GM18499 (cell line): ENCODE results near the gene BST1.

Experiments used
- ATAC-seq: cut with Tn5 transposase; IDR thresholded peaks from one replicate; pipeline ENCODE4 v1.9.1; 2021; ENCODE audit warnings: moderate number of reproducible peaks; ENCODE audit not compliant: insufficient read depth, unreplicated experiment

BST1 gene

GRCh38 chr4:15740764-15741404 is 38.0 kb downstream of the BST1 start:
- no peak for ATAC-seq

- no peak for ATAC-seq
Measured at GRCh38 chr4:15742083-15742582, 39.3 kb downstream of the BST1 start.

GRCh38 chr4:15742637-15743036 is 39.8 kb downstream of the BST1 start:
- no peak for ATAC-seq

- ATAC-seq, result no peak
Measured at GRCh38 chr4:15744016-15744545, 41.2 kb downstream of the BST1 start.

DNA sequence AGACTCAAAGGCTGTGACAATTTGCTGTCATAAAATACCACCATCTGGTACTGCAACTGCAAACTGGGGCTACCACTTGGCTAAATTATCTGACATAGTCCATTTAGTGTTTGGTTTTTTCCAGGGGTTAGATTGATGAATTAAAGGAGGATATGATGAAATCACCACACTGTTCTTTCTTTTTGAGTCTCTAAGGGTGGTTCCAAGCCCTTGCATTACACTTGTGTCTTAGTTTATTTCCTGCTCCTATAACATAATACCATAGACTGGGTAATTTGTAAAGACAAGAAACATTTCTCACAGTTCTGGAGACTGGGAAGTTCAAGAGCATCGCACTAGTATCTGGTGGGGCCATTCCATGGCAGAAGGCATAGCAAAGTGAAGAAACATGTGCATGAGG is 43.2 kb downstream of the BST1 start:
- no peak for ATAC-seq

DNA sequence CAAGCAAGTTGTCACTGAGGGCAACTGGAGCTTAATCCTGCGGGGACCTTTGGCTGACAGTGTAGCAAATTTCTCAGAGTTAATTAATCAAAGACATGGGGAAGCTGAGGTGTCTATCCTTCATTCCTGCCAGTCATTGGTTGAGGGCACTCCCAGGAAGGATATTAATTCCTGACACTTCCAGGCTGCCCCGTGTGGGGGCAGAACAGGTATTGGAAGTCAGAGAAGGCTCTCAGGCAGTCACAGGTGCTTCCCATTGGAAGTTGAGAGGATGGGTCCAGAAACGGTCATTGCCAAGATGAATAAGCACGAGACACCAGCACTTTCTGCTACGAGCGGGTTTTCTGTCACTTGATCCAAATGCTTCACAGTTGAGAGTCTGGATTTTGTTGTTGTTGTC is 46.1 kb downstream of the BST1 start:
- ATAC-seq, result no peak

DNA sequence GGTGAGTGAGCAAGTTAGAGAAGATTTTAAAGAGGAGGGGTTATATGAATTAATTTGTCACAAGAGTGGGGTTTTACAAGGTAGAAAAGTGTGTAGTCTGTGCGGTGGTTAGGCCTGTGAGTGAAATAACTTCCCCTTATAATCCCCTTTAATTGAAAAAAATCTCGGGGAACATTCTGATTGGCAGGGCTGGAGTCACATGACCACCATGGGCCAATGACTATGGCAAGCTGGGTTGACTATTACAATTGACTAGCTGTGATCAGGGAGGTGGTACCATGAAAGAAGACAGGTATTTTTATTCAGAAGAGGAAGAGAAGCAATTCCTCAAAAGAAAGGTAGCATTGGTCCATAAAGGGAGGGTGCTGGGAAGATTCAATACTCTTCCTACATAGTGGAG is 48.3 kb downstream of the BST1 start:
- ATAC-seq, result no peak

DNA sequence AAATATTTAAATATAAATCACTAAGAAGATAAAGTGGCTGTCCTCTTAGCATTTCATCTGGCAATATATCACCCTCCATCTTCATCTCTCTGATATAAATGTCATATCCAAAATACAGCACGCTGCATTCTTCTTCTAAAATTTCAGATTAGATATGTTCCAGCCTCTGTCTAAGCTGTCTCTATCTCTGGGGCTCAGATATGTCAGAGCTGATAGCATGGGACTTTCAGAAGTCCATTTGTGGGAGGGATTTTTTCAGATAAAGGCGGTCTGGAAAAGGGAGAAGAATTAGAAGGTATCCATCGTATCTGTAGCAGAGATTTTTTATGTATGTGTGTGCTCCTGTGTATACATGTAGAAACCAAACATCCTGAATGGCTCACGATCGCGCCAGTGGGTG is 50.2 kb downstream of the BST1 start:
- no peak for ATAC-seq

GRCh38 chr4:15753786-15754185 is 50.9 kb downstream of the BST1 start:
- ATAC-seq, result no peak

- no peak for ATAC-seq
Measured at GRCh38 chr4:15754323-15754722, 51.5 kb downstream of the BST1 start.

- ATAC-seq, result no peak
Measured at GRCh38 chr4:15755321-15756155, 52.7 kb downstream of the BST1 start.

GRCh38 chr4:15756361-15756861 is 53.5 kb downstream of the BST1 start:
- ATAC-seq, result peak; percentile 81

GRCh38 chr4:15757054-15757453 is 54.2 kb downstream of the BST1 start:
- no peak for ATAC-seq

DNA sequence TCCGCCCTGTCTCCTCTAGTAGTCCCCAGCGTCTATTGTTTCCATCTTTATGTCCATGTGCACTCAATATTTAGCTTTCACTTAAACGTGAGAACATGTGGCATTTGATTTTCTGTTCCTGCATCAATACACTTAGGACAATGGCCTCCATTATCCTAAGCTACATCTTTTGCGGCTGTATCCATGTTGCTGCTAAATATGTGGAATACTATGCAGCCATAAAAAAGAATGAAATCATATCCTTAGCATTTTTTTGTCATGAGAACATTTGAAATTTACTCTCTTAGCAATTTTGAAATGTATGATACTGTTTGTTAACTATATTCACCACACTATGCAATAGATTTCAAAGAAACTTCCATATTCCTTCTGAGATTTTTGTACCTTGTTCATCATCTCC is 55.4 kb downstream of the BST1 start:
- ATAC-seq, result no peak

DNA sequence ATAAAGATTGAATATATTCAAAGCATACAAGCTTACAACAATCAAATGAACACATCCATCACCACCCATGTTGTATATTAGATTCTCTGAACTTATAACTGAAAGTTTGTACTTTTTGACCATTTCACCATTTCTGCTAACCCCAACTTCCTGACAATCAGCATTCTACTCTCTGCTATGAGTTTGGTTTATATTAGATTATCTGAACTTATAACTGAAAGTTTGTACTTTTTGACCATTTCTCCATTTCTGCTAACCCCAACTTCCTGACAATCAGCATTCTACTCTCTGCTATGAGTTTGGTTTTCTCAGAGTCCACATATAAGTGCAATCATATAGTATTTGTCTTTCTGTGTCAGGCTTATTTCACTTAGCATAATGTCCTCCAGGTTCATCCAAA is 59.6 kb downstream of the BST1 start:
- ATAC-seq, result peak; percentile 64

DNA sequence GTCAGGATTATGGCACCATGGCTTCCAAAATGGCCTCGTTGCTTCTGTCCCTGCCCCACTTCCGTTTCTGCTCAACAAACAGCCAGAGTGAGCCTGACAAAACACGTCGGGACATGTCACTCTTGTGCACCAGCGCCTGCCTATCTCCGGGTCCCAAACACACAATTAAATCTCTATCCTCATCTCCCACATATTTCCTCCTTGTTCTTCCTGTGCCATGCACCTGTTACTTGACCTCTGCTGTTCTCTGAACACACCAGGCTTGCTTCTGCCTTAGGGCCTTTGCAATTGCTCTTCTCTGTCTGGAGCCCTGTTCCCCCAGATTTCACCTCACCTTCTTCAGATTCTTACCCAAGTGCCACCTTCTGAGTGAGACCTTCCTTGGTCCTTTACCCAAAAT is 62.5 kb downstream of the BST1 start:
- no peak for ATAC-seq

DNA sequence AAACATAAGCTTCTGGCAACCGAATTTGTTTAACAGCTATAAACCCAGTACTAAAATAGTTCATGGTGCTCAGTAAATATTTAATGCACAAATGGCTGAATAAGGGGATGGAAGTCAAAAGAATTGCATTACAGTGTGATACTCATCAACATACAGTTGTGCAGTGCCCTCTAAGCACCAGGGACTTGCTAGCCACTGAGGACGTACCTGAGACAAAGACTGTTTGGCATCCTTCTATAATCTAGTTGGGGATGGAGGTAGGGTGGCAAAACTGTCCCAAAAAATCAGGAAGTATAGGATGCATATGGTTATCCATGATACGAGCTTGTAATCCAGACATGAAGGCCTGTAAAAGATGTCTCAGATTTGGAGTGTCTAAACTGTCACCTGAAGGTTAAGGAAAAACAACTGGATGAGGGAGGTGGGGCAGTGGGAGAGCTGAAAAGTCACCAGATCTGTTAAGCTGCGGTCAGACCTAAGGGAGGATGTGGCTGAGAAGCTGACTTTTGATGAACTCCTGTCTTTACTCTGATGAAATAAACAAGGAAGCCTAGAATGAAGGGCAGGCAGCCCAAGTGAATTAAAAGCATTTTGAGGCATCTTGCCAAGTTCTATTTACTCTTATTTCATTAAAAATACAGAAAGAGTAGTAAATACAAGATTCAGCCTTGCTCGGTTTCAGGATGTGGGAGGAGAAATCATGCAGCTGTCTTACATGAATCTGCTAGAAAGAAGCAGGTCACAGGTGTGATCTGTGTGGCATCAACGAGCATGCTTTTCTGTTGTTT is 63.2 kb downstream of the BST1 start:
- ATAC-seq, result peak; percentile 38

- ATAC-seq, result no peak
Measured at GRCh38 chr4:15766821-15767220, 64.0 kb downstream of the BST1 start.

GRCh38 chr4:15769202-15769601 is 66.3 kb downstream of the BST1 start:
- ATAC-seq, result no peak

DNA sequence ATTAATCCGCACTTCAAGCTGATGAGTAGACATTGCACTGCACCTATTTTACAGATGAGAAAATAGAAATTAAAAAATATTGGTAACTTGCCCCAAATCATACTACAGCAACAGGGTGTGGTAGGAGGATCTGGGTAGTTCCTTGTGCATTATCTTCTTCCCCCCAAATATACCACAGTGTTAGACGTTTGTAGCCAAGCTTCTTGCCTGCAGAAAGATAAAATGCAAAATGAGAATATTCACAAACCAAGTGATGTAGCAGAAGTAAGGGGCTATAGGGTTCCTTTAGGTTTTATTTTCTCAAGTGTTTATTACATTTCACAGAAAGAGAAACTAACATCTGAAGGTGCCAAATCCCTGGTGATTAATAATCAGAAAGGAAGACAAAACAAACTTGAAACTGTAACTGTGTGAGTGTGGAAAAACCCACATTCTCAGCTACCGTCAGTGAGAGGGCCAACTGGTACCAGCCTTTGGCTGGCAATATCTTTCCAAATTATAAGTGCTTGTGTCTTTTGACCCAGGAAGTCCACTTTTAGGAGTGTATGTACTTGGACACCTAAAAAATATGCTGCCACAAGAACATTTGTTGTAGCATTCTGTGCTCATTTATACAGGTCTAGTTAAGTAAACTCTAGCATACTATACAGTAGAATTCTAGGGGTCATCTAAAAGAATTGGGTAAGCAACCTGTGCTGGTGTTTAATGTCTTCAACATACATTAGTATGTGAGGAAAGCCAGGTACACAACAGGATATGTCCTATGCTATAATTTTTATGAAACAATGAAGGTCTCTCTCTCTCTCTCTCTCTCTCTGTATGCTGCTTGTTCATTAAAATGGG is 68.6 kb downstream of the BST1 start:
- ATAC-seq, result peak; percentile 71
